Measurements from ENCODE around the gene JPT2. TPM values are rescaled to one million over a fixed set of nuclear protein-coding genes. Genes with fewer than 3 reads are reported as not detected.

Gene JPT2
- polyA plus RNA-seq, 3 donors: 5.4 to 7.5 (median 5.8) TPM

- H3K27ac Mint-ChIP-seq: peak overlapping the region in 2 of 7 donors; percentile 10 to 21
- intact Hi-C loops (cut with micrococcal nuclease): no loop called here
- 99% methylated on average over 14 of the region's 14 CpGs for WGBS (ENCODE audit: insufficient coverage)
Observed at GRCh38 chr16:1667916-1668315, 10.2 kb upstream of the JPT2 start.

GRCh38 chr16:1668612-1669319 lies 9.3 kb upstream of the JPT2 start:
- Mint-ChIP-seq H3K9me3 (no peaks in the 10 kb centered on the region), H3K27ac (no peak overlapping the region), H3K4me3 (no peak overlapping the region), H3K27me3 (ENCODE audit: low read depth in 3 of 3) (peaks cover 0 to 4% (median 1%) of the 10 kb centered on the region in 3 donors), H3K36me3 (peaks cover 94 to 97% of the 10 kb centered on the region in 2 donors), H3K4me1 (no peaks in the 10 kb centered on the region)
- TF ChIP-seq, protein P1, sequence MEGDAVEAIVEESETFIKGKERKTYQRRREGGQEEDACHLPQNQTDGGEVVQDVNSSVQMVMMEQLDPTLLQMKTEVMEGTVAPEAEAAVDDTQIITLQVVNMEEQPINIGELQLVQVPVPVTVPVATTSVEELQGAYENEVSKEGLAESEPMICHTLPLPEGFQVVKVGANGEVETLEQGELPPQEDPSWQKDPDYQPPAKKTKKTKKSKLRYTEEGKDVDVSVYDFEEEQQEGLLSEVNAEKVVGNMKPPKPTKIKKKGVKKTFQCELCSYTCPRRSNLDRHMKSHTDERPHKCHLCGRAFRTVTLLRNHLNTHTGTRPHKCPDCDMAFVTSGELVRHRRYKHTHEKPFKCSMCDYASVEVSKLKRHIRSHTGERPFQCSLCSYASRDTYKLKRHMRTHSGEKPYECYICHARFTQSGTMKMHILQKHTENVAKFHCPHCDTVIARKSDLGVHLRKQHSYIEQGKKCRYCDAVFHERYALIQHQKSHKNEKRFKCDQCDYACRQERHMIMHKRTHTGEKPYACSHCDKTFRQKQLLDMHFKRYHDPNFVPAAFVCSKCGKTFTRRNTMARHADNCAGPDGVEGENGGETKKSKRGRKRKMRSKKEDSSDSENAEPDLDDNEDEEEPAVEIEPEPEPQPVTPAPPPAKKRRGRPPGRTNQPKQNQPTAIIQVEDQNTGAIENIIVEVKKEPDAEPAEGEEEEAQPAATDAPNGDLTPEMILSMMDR (IDR thresholded peaks at IDR 0.05): no peak
- no peaks in the 10 kb centered on the region for H3K4me1 ChIP-seq (ENCODE audit: control insufficient read depth in 1 of 2, insufficient read depth in 2 of 2, low read length in 2 of 2)
- no peak overlapping the region for H3K27ac ChIP-seq (ENCODE audit: low read depth in 1 of 2, low read length in 2 of 2)
- no peak overlapping the region for H2AFZ ChIP-seq (ENCODE audit: insufficient read depth, low read depth, low read length, poor library complexity, severe bottlenecking)
- no peaks in the 10 kb centered on the region for H3K79me2 ChIP-seq (ENCODE audit: insufficient read depth, low read length)
- no peak for DNase-seq
- intact Hi-C loops (cut with micrococcal nuclease): no loop called here
- WGBS (ENCODE audit: insufficient coverage): 98% methylated on average over 14 of the region's 23 CpGs
- no peak overlapping the region for H3K9ac ChIP-seq (ENCODE audit: insufficient read depth, low read length, poor library complexity, severe bottlenecking)
- no peaks in the 10 kb centered on the region for H4K20me1 ChIP-seq (ENCODE audit: insufficient read depth, low read length)
- H3K36me3 ChIP-seq (replicated peaks in 1 of 2; ENCODE audit: control insufficient read depth in 1 of 2, insufficient read depth in 2 of 2, low read length in 2 of 2): peaks cover 98 to 99% of the 10 kb centered on the region in 2 donors
- H3K27me3 ChIP-seq (ENCODE audit: control insufficient read depth in 2 of 2, insufficient read depth in 2 of 2, low read length in 2 of 2): no peaks in the 10 kb centered on the region
- H3K9me3 ChIP-seq (replicated peaks in 1 of 2; ENCODE audit: control insufficient read depth in 1 of 2, insufficient read depth in 1 of 2, low read length in 2 of 2): no peaks in the 10 kb centered on the region
- H3K4me2 ChIP-seq (replicated peaks; ENCODE audit: extremely low read depth, low read length, poor library complexity, severe bottlenecking): no peak overlapping the region
- no peak overlapping the region for H3K4me3 ChIP-seq (replicated peaks in 1 of 3; ENCODE audit: low read depth in 2 of 3, low read length in 3 of 3)

More at GRCh38 chr16:1667916-1668315, 10.2 kb upstream of the JPT2 start:
- Mint-ChIP-seq H3K9me3 (no peaks in the 10 kb centered on the region), H3K36me3 (peaks cover 94 to 97% of the 10 kb centered on the region in 2 donors), H3K27me3 (ENCODE audit: low read depth in 3 of 3) (peaks cover 0 to 1% (median 1%) of the 10 kb centered on the region in 3 donors), H3K4me3 (no peak overlapping the region), H3K4me1 (no peaks in the 10 kb centered on the region)
- H3K9ac ChIP-seq (ENCODE audit: insufficient read depth, low read length, poor library complexity, severe bottlenecking): no peak overlapping the region
- no peak overlapping the region for H3K4me3 ChIP-seq (replicated peaks in 1 of 3; ENCODE audit: low read depth in 2 of 3, low read length in 3 of 3)
- TF ChIP-seq, protein P1 (IDR thresholded peaks at IDR 0.05): no peak
- no peak overlapping the region for H2AFZ ChIP-seq (ENCODE audit: insufficient read depth, low read depth, low read length, poor library complexity, severe bottlenecking)
- H3K79me2 ChIP-seq (ENCODE audit: insufficient read depth, low read length): no peaks in the 10 kb centered on the region
- no peak overlapping the region for H3K27ac ChIP-seq (ENCODE audit: low read depth in 1 of 2, low read length in 2 of 2)
- no peak overlapping the region for H3K4me2 ChIP-seq (replicated peaks; ENCODE audit: extremely low read depth, low read length, poor library complexity, severe bottlenecking)
- peaks cover 98 to 99% of the 10 kb centered on the region in 2 donors for H3K36me3 ChIP-seq (replicated peaks in 1 of 2; ENCODE audit: control insufficient read depth in 1 of 2, insufficient read depth in 2 of 2, low read length in 2 of 2)
- no peaks in the 10 kb centered on the region for H3K27me3 ChIP-seq (ENCODE audit: control insufficient read depth in 2 of 2, insufficient read depth in 2 of 2, low read length in 2 of 2)
- no peaks in the 10 kb centered on the region for H3K4me1 ChIP-seq (ENCODE audit: control insufficient read depth in 1 of 2, insufficient read depth in 2 of 2, low read length in 2 of 2)
- H4K20me1 ChIP-seq (ENCODE audit: insufficient read depth, low read length): no peaks in the 10 kb centered on the region
- DNase-seq: no peak
- H3K9me3 ChIP-seq (replicated peaks in 1 of 2; ENCODE audit: control insufficient read depth in 1 of 2, insufficient read depth in 1 of 2, low read length in 2 of 2): no peaks in the 10 kb centered on the region
